T-helper 22 cell (primary cell): ENCODE measurements around the gene DMC1.
"Not testable (repeated sequence)": the region's sequence is repeated elsewhere in the genome, so short reads cannot be mapped to it uniquely, and the experiment has no call there.

ENCODE experiments used
- DNase-seq: peaks from one replicate; pipeline ENCODE4 v3.0.0-alpha.2; 2020; ENCODE audit warnings: low read depth

The DMC1 gene

GRCh38 chr22:38497869-38498268 is 72.1 kb downstream of the DMC1 start:
- DNase-seq = no peak

DNA sequence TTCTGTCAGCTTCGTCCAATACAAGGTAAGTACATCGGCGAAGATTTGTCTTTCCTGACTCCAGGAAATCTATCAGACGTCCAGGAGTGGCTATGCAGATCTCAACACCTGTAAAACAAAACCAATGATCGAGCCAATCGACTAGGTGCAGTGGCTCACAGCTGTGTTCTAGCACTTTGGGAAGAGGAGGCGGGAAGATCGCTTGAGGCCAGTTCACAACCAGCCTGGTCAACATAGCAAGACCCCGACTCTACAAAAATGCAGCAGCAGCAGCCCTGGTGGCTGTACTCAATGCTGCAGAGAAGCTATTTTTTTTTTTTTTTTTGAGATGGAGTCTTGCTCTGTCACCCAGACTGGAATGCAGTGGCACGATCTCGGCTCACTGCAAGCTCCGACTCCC is 75.0 kb downstream of the DMC1 start:
- DNase-seq = no peak

DNA sequence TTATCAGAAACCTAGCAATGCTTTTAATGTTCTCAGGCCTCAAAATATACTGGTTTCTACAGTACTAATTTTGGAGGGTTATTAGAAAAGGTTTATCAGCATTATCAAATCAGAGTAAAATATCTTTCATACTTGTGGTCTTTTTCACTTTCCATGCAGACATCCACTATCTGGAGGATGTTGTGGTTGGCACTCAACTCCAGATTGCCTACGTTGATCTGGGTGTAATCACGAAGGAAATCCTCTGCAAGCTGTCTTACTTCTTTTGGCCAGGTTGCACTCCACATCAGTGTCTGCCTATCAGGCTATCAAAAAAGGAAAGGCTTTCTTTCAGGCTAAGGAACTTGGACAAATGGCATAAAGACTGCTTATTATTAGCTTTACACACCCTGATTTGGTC is 75.5 kb downstream of the DMC1 start:
- DNase-seq = no peak

GRCh38 chr22:38491707-38492348 is 78.2 kb downstream of the DMC1 start:
- no peak for DNase-seq

DNA sequence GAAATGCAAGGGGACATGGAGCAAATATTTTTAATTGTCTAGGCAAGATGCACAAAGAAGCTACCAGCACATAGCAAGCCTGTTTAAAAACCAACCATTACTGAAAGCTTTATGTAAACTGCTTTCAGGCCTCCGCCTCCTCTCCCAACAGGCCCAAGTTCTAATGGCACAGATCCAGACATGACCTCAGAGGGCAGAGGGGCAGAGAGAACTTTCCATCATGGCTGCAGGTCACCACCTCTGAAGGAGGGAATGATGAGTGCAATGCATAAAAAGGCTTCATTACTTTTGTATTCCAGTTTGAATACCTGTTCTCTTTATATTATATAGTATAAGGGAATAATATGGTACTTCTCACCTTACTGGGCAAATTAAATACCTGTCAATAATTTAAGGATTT is 79.1 kb downstream of the DMC1 start:
- no peak for DNase-seq

- no peak for DNase-seq
These were observed 79.5 kb downstream of the DMC1 start for GRCh38 chr22:38490475-38490874.

DNA sequence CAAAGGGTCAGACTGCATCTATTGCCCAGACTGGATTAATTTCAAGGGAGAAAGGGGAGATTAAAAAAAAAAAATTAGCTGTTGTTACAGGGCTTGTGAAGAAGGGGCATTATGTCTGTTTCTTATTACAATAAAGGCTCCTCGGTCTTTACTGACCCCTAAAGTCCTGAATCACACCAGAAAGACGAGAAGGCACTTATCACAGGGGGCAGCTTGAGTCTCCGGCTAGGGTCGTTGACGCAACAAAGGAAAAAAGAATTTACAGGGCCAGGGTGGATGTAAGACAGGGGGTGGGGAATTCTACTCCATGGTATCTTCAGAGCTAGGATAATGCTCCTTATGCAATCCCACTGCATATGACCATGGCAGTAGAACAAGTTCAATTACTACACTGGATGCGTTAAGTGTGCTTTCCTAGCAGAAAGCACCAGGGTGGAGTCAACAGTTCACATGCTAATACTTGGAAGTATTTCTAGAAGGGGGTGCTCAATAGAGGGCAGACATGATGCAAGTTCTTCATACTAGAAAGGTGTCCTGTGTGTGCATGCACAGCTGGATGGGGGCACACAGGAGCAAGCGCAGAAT is 80.3 kb downstream of the DMC1 start:
- no peak for DNase-seq

DNA sequence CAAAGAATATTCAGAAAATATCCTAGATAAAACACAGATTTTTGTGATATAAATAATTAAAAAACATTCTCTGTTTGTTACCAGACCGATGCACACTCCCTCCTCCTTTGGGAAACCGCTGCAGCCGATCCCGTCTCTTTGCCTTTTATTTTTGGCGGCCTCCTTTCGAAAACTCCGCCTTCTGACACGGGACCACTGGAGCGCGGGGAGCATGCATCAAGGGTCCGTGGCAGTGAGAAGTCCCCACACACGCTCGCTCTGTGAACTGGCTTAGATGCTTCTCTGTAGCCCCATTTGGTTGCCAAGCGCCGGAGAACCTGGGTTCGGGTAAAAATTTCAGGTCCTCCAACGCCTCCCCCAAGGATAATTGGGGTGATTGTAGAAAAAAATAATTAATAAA is 80.8 kb downstream of the DMC1 start:
- DNase-seq = no peak

DNA sequence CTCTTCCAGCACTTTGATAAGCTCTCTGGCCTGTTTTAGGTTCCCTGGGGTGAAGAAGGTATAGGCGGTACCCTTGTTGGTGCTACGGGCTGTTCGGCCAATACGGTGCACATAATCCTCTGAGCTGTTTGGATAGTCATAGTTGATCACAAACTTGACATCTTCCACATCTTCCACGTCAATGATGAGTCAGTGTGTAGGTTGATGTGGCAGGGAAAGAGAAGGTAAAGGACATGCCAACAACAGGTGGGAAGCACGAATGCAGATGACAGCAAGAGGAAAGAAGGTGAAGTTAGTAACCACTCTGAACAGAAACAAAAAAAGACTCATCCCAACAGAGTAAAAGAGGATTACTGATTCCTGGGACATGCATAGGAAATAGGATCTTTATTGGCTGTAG is 82.0 kb downstream of the DMC1 start:
- DNase-seq = no peak

- no peak for DNase-seq
These were observed 84.2 kb downstream of the DMC1 start for GRCh38 chr22:38485783-38486182.

DNA sequence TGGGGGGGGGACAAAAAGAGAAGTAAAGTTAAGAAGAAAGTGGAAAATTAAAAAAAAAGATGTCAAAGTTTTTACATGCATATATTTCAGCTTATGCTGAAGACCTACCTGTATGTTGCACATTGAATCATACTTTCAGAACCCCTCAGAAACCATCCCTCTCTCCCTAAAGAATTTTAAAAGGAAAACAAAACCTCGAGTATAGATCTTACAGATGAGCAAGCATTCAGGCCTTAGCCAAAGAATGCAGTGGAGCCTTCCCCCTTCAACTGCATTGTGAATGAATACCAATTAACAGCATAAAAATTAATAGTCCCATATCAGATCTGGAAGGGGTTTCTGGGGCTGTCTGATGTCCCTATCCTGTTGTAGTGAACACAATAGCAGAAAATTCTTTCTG is 85.7 kb downstream of the DMC1 start:
- no peak for DNase-seq

GRCh38 chr22:38482662-38483308 is 87.2 kb downstream of the DMC1 start:
- DNase-seq = no peak

GRCh38 chr22:38481871-38482332 is 88.1 kb downstream of the DMC1 start:
- DNase-seq = no peak

- no peak for DNase-seq
These were observed 88.7 kb downstream of the DMC1 start for GRCh38 chr22:38481162-38481870.

DNA sequence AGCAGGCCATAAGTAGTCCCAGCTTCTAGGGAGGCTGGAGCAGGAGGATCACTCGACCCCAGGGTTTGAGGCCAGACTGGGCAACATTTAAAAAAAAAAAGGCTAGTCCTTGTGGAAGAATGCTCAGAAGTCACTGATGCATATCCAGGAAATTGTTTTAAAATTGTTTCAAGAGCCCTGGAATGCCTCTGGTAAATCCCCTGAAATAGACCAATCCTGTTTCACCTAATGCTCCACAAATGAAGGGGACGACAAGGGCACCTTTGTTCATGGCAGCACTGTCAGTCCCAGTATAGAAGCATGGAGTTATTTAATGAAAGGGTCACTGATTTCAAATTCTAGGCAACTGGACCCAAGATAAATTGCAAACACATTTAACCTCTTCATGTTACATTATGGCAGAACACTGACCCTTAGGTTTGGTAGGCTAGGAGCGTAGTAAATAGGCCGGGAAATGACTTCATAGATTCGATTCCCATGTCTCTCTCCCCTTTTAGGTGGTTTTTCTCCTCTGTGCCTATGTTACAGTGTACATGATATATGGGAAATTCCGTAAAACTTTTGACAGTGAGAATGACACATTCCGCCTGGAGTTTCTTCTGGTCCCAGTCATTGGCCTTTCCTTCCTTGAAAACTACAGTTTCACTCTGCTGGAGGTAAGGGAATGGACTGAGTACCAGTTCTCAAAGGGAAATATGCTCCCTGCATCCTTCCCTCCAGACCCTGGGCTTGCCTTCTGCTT is 90.7 kb downstream of the DMC1 start:
- DNase-seq = no peak

DNA sequence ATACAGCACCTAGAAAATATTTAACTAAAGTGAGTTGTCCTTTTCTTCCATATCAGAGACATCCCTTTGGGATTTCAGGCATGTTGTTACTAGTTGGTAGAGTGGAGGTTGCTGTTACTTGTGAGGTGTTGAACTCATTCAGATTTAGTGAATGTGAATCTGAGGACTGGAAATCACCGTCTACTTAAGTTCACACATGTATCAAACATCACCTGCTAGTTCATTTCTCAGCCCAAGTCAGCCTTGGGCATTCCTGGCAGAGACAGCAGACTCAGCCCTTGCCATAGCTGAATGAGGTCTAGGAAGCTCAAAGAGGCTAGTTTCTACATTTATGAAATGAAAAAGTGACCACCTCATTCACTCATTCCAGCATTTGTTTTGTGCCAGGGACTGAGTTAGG is 92.4 kb downstream of the DMC1 start:
- no peak for DNase-seq

GRCh38 chr22:38474003-38474607 is 95.9 kb downstream of the DMC1 start:
- no peak for DNase-seq

DNA sequence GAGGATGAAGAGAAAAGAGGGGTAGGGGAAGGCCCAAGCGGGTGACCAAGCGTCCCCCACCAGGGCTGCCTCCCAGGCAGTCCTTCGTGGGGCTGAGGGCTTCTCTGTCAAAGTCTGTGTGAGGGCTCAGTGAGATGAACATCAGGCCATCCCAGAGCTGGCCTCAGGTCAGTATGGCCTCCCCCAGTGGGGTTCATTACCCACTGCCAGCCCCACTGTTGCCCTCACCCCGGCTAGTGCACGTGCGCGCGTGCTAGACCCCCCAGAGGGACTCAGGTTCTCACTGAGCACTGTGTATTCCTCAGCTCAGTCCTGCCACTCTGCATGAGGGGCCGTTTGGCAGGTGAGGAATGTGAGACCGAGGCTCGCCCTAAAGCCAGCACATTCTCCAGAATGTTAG is 98.7 kb downstream of the DMC1 start:
- no peak for DNase-seq

GRCh38 chr22:38470179-38470578 is 99.8 kb downstream of the DMC1 start:
- not testable (repeated sequence) for DNase-seq

GRCh38 chr22:38469306-38469781 is 100.6 kb downstream of the DMC1 start:
- DNase-seq = no peak
